ENCODE data around the gene SPP2.

GRCh38 chr2:234075518-234075915 lies 25.0 kb downstream of the SPP2 start:
- TF ChIP-seq CTCF (IDR thresholded peaks at IDR 0.05) (no peak), POLR2A (IDR thresholded peaks at IDR 0.05) (no peak), POLR2AphosphoS5 (IDR thresholded peaks at IDR 0.05) (no peak), EP300 (IDR thresholded peaks at IDR 0.05) (no peak)

Data from stomach (tissue), 4 donors.